ENCODE results near the gene PROSER3.

- TF ChIP-seq CTCF (IDR thresholded peaks at IDR 0.05) = no peak
- TF ChIP-seq POLR2A (IDR thresholded peaks at IDR 0.05) = no peak
These were observed 35.6 kb downstream of the PROSER3 start for GRCh38 chr19:35793381-35794165.
